Superior temporal gyrus (tissue), 1 donor: ENCODE measurements around the gene ARID5B.

Experiments
- DNase-seq: peaks from one replicate; pipeline ENCODE4 v3.0.0-alpha.2; 2016; ENCODE audit errors: extremely low spot score

ARID5B gene

DNA sequence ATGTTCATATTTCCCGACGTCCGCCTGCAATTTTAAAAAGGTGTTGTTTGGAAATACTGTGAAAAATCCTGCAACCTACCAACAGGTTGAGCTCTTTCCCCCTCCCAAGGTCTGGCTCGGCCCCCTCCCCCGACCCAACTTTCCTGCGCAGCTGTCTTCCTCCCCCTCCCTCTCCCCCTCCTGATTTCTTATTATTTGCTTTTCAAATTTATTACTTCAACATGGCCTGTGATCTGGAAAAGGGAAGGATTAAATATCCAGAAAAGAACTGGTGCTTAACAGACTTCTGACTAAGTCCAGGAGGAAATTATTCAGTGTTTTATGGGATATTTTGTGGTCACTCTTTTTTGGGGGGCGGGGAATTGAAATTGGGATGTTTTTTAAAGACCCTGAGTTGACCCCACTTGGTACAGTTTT is 2.4 kb downstream of the ARID5B start:
- no peak for DNase-seq

DNA sequence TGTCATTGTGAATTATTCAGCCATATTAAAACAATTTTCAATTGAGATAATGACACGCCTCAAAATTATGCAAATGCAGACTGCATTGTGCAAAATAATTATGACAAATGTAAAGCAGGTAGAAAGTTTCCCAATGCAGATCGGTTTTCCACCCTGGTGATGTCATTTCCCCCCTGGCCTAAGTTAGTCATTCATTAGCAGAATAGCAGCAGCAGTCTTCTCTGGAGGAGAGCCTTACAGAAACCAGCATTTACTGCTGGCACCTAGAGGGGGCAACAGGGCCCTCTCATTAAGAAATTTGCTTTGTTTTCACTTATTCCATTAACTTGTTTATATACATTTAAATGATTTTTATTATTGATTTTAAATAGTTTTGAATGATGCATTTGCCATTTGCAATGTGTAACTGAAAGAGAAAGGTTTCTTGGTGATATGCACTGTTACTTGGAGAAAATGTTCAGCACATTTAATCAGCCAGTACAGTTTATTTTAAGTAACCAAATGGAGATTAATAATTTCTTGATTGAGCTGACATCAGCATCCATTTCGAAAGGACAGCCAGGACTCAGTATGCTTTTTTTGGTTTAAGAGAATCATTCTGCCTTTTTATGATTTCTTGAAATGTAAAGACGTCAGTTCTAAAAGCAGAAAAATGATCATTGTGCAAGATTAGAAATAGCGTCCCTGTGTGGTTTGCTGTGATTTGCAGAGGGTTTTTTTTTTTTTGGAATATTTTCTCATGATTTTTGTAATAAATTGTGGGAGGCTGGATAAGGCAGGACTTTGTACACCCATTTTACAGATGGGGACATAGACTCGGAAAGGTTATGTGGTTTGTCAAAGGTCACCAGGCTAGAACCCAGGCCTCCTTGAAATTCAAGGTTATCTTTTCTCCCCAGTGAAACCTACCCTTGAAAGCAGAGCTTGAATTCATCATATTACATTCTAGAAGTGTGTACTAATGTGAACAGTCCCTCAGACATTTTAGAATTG is 3.5 kb downstream of the ARID5B start:
- DNase-seq, result peak; percentile 60

DNA sequence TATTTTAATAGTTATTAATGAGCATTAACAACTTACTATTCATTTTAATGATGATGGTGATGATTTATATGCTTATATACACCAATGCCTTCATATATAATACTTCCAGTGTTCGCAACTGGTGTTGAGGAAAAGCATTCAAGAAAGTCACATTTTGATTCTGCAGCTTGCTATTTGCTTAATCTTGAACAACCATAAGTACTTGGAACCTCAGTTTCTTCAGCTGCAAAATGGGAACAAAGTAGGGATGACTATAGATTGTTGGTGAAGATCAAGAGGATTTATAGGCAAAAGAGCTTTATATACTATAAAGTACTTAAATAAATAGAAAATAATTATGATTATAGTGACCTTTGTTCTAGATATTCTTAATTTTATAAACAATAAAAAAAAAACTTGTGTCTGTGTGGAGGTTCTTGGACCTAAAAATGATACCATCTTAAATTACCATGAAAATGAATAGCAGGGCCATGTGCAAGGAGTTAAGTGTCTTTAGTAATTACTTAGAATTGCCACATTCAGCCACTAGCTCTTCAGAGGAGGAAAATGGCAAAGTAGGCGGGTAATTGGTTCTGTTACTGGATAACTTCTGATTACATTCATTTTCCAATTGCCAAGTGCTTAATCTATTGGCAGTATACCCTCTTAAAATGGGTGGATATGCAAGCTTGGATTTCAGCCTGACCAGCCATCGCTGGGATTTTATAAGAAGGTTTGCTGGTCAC is 4.5 kb downstream of the ARID5B start:
- DNase-seq, result no peak

DNA sequence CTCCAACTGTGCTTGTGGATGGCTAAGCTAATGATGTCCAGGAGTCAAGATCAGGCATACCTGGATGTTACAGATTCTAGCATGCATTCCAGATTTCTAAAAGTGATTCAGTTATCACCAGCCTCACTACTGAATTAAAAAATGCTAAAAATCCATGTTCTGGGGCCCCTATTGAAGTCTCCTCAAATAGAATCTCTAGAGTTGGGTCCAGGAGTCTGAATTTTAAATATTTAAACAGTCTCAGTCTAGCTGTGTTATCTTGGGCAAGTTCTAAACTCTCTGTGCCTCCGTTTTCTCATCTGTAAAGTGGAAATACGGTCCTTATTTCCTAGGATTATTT is 5.0 kb downstream of the ARID5B start:
- DNase-seq, result no peak

DNA sequence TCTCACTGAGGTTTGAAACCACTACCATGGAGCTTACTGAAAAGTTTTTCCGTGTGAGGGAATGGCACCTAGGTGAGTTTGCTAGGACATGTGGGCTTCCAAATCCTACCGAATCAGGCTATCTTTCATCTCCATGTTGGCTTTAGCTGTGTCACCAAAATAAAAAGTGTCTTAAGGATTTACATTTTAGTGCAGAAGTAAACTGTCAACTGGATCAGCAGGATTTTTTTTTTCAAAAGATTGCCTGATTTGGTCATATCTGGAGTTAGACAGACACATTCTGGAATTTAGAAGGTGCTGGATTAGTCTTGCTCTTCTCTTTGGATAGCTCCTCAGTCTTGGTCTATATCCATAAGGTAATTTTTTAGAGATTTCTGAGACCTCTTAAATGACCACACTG is 5.5 kb downstream of the ARID5B start:
- DNase-seq, result no peak

DNA sequence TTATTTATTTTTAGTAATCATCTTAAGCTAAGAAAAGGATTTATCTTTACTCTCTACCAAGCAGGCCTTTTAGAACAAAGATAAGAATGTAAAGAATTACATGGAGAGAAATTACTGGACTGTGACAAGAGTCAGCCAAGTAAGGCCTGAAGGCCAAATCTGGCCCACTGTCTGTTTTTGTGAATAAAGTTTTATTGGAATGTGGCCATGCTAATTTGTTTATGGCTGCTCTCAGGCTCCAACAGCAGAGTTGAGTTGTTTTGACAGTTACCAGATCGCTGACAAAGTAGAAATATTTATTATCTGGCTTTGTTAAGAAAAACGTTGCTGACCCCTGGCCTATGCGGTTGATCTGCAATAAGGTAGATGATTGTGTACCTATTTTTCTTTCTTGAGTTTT is 6.1 kb downstream of the ARID5B start:
- no peak for DNase-seq

DNA sequence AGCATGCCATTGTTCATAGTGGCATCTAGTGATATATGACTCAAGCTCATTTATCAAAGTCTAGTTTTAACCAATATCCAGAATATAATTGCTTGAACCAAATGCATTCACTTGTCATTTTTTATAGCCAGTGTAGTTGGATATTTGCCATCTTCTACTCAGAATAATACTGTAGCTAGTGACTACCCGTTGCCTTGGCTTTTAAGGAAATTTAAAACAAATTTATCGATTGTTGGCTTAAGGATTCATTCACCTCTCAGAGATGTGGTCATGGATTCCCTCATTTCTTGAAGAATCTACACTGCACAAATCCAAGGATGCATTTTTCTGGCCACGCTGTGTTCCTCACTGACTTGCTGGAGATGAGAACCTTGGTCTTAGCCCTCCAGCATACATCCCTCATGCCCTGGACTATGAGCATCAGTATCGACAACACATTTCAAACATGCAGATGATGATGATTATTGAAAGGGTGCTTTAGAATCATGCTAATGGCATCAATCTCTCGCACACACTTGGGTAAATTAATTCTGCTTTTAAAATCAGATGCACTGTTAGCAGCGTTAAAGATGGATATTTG is 8.8 kb downstream of the ARID5B start:
- no peak for DNase-seq

DNA sequence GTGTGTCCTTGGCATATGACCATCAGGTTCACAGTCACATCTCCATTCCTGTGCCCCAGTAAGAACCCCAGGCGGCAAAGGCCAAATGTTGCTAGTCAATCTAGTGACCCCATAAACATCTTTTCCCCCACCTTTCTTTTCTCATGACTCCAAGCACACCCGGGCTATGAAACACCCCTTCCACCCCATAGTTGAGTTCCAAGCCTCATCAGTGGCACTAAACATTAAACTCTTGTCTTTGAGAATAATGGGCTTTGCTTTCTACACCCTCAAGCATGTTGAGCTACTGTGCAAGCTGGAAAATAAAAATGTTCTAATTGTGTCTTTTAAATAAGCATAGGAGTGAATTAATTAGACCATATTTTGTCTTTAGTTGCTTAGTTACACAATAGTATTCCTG is 9.4 kb downstream of the ARID5B start:
- no peak for DNase-seq

DNA sequence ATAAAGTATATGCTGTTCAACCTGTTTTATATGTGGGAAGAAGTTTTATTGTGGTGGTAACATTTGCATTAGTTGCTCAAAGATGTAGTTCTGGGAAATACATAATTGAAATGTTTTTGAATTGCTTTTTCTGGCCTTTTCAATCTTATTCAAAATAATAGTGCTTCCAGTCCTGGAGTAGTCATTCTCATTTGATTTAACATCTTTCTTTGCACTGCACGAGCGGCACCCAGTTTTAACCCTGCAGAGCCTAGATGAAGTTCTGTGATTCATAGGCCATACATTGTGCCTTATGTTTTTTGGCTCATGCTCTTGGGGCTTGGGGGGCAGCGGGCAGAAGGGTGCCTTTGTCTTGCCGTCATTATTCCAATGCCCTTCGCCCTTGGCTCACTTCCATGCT is 9.9 kb downstream of the ARID5B start:
- no peak for DNase-seq

DNA sequence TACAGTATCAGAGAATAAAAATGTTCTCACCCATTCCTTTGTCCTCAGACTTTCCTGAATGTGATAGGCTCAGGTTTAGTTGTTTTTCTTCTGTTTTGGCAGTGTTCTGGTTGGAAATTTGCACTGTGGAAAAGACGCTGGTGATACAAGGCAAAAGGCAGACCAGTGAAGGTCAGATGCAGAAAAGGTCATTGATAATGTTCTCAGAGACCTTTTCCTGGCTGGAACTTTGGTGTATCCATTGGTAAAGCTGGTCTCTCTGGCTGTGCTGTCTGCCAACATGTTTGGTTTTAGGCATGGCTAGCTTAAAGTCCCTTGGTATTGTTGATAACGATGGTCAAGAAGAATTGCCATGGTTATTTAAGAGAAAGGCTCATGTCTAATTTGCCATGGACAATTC is 11.5 kb downstream of the ARID5B start:
- no peak for DNase-seq

DNA sequence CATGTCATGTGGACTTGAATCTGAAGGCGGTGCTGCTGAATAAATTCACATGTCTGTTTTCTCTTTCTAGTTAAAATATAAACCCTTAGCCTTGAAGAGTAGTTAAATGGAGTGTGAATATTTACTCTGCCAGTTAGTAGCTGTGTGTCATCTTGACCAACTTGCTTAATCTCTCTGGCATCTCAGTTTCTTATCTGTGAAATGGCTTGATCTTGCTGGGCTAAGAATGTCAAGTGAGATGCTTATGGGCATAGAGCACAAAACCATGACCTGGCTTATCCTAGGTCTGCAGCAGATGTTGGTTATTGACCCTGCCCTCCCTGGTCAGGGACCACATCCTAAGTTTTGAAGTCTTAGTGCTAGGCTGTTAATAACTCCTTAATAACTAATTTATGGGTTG is 16.6 kb downstream of the ARID5B start:
- DNase-seq, result no peak

DNA sequence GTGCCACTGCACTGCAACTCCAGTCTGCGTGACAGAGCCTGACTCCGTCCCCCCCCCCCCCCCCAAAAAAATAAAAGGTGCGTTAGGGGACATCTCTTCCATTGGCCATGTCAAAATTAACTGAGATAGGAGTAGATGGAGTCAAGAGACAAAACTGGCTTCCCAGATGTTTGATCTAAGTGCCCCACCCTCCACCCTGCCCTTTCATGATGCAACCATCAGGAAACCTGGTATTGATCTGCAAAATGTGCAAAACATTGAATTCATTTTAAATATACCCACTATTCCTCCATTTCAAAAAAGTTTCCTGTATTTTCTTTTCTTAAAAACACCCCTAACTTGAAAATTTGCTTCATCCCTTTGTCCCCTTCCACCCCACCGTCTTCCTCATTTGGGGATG is 17.5 kb downstream of the ARID5B start:
- no peak for DNase-seq

DNA sequence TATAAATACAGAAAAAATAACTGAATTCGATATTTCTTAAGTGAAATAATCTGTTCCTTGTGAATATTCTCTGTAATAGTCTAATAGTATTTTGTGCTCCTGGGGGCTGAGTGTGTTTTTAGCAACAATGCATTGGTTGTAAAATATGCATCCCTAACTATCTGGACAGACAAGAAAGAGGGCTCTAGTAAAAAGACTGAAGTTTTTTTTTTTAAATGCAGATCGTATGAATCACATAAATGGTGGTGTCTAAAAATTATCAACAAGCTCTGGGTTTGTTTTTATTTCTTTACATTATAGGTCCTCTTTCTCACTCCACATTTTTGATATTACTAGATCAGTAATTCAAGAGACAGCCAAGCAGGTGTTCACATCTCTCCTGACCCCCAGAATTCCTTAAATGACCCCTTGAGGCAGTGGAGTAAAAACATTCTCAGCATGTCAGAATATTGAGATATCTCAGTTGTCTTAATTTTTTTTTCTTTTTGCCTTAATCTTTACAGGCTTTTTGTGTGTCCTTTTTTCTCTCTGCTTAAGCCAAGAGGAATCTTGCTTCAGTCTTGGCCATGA is 18.2 kb downstream of the ARID5B start:
- DNase-seq, result no peak

DNA sequence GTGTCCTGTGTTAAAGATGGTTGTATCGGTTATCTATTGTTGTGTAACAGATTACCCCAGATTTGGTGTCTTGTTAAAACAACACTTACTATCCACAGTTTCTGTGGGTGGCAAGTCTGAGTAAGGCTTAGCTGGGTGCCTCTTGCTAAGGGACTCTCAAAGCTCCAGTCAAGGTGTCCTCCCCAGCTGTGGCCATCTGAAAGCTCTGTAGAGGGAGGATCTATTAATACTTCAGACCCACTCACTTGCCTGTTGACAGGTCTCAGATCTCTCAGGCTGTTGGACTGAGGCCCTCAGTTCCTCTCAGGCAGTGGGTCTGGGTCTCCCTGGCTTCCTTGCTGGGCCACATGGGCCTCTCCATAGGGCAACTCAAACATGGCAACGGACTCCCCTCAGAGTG is 19.6 kb downstream of the ARID5B start:
- no peak for DNase-seq

DNA sequence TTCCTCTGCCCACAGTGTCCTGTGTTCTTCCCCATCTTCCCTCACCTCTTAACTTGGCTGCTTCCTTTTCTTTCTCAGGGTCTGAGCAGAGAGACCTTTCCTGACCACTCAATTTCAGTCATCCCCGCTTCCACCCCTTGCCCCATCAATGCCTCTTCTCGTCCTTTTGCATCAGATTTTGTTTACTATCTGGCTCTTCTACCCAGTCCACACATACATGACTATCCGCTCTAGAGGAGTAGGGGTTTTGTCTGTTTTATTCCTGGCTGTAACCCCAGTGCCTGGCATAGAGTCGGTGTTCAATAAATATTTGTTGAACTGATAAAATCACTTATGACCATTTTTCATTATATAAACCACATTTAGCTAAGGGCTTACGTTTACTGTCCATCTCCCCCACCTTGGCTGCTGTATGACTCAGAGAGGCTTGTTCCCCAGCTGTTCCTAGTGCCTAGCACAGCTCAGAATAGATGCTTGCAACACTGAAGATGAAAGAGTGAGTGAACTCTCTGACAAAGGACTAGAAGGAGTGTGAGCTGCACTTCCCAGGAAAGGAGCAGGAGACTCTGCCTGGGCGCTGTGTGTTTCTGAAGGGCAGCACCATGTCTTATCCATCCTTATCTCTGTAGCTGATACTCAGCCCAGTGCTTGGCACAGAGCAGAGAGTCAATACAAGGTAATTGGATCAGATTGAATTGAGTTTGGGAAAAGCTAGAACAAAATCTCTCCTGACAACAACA is 21.9 kb downstream of the ARID5B start:
- DNase-seq, result no peak

DNA sequence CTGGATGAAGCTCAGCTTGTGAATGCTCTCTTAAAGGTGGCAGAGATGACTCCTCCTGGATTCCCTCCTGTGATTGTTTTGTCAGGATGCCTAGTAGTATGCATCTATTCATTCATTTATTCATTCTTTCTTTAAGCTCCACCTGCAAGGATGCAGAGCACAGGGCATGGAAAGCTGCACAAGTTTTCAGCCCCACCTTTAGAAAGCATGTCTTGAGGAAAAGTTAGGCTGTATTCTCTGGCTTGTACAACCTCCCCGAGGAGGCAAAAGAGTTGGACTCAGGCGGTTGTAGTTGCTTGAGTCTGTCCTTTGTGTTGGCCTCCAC is 22.4 kb downstream of the ARID5B start:
- no peak for DNase-seq

DNA sequence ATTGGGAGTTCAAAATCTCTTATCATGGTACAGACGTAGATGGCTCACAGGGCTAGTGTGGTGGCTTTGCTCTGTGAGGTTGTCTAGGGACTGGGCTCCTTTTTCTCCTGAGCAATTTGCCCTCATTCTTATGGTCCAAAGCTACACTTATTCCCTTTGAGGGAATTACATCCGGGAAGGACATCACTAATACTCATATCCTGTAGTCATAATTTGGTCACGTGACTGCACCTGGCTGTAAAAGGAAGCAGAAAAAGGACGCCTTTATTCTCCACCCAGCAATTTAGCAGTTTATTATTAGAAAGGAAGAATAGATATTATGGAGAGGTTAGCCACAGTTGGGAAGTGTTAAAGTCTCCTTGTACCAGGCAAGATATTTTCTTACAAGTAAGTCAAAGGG is 28.1 kb downstream of the ARID5B start:
- DNase-seq, result no peak

DNA sequence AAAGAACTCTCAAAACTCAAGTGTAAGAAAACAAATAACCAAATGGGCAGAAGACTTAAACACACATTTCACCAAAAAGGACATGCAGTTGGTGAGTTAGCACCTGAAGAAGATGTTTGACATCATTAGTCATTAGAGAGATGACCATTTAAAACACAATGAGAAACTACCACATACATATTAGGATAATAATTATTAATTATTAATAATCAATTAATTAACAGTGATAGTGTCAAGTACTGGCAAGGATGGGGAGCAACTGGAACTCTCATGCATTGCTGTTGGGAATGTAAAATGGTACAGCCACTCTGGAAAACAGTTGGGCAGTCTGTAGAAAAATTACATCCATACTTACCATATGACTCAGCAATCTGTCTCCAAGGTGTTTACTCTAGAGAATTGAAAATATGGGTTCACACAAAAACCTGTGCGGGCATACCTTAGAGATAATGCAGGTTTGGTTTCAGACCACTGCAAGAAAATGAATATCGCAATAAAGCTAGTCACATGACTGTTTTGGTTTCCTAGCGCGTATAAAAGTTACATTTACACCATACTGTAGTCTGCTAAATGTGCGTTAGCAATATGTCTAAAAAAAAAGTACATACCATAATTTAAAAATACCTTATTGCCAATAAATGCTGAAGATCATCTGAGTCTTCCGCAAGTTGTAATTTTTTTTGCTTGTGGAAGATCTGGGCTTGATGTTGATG is 30.3 kb downstream of the ARID5B start:
- no peak for DNase-seq

DNA sequence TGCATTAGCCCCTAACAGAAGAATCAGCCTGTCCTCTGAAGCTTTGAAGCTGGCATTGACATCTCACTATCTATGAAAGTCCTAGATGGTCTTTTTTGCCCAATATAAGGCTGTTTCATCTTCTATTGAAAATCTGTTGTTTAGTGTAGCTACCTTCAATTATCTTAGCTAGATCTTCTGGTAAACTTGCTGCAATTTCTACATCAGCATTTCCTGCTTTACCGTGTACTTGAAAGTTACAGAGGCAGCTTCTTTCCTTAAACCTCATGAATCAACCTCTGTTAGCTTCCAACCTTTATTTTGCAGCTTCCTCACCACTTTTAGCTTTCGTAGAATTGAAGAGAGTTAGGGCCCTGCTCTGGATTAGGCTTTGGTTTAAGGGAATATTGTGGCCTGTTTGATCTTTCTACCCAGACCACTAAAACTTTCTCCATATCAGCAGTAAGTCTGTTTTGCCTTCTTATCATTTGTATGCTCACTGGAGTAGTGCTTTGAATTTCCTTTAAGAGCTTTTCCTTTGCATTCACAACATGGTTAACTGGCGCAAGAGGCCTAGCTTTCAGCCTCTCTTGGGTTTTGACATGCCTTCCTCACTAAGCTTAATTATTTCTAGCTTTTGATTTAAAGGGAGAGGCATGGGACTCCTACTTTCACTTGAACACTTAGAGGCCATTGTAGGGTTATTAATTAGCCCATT is 32.5 kb downstream of the ARID5B start:
- DNase-seq, result no peak

DNA sequence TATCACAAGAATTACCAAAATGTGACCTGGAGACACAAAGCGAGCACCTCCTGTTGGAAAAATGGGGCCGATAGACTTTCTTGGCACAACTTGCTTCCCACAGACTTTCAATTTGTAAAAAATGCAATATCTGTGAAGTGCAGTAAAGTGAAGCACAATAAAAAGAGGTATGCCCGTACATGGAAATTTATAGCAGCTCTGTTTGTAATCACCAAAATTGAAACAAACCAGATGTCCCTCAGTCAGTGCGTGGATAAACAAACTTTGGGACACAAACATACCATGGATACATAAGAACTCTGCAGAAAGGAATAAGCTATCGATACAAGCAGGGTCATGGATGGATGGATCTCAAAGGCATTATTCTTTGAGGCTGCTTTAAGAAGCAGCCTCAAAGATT is 33.6 kb downstream of the ARID5B start:
- DNase-seq, result no peak

DNA sequence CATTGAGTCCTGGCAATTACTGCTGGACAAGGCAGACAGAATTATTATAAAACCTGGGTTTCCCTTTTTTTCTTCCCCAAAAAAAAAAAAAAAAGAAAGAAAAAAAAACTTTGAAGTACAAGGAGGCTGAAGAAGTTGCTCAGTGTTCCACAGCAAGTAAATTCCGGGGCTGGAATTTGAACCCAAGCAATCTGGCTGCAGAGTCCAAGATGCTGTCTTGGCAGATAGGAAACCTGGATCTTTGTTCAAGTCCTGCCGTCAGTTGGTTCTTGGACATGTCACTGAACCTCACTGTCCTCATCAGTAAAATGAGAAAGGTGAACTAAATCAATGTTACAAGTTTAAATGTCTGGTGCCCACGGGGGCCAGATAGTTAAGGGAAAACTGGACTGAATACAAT is 35.3 kb downstream of the ARID5B start:
- DNase-seq, result no peak
